ENCODE measurements around the gene SERPINC1.

DNA sequence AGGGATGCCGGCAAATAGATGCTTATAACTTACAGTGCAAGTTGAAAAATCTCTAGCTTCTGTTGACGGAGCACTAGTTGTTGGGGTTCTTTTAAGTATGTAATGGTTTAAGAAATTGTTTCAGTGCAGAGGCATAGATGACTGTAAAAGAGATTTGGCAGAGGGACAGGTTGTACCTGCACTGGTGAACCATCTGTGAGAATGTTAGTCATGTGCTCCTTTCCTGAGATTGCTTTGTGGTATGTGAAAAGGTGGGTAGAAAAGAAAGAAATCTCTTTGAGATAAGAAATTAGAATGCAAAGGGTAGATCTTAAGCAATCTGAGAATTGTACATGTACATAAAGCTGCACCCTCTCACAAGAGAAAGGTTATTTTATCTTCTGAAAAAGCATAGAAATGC lies 29.5 kb downstream of the SERPINC1 start:
- TF ChIP-seq, protein P1, sequence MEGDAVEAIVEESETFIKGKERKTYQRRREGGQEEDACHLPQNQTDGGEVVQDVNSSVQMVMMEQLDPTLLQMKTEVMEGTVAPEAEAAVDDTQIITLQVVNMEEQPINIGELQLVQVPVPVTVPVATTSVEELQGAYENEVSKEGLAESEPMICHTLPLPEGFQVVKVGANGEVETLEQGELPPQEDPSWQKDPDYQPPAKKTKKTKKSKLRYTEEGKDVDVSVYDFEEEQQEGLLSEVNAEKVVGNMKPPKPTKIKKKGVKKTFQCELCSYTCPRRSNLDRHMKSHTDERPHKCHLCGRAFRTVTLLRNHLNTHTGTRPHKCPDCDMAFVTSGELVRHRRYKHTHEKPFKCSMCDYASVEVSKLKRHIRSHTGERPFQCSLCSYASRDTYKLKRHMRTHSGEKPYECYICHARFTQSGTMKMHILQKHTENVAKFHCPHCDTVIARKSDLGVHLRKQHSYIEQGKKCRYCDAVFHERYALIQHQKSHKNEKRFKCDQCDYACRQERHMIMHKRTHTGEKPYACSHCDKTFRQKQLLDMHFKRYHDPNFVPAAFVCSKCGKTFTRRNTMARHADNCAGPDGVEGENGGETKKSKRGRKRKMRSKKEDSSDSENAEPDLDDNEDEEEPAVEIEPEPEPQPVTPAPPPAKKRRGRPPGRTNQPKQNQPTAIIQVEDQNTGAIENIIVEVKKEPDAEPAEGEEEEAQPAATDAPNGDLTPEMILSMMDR (IDR thresholded peaks at IDR 0.05 in 2 of 3, conservative IDR thresholded peaks at IDR 0.05 in 1 of 3; ENCODE audit: control insufficient read depth in 2 of 3, extremely low read depth in 1 of 3, insufficient read depth in 1 of 3, low read depth in 3 of 3, low read length in 3 of 3): no peak
- no peak for TF ChIP-seq ZNF274 (IDR thresholded peaks at IDR 0.05; ENCODE audit: insufficient read depth, insufficient read length)
- TF ChIP-seq, protein P2, sequence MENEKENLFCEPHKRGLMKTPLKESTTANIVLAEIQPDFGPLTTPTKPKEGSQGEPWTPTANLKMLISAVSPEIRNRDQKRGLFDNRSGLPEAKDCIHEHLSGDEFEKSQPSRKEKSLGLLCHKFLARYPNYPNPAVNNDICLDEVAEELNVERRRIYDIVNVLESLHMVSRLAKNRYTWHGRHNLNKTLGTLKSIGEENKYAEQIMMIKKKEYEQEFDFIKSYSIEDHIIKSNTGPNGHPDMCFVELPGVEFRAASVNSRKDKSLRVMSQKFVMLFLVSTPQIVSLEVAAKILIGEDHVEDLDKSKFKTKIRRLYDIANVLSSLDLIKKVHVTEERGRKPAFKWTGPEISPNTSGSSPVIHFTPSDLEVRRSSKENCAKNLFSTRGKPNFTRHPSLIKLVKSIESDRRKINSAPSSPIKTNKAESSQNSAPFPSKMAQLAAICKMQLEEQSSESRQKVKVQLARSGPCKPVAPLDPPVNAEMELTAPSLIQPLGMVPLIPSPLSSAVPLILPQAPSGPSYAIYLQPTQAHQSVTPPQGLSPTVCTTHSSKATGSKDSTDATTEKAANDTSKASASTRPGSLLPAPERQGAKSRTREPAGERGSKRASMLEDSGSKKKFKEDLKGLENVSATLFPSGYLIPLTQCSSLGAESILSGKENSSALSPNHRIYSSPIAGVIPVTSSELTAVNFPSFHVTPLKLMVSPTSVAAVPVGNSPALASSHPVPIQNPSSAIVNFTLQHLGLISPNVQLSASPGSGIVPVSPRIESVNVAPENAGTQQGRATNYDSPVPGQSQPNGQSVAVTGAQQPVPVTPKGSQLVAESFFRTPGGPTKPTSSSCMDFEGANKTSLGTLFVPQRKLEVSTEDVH (IDR thresholded peaks at IDR 0.05; ENCODE audit: low read depth, partially characterized antibody): no peak
- TF ChIP-seq POLR2A (IDR thresholded peaks at IDR 0.05; ENCODE audit: low read depth, low read length): no peak
- TF ChIP-seq SP1 (IDR thresholded peaks at IDR 0.05; ENCODE audit: low read depth, low read length): no peak
- no peak for TF ChIP-seq BHLHE40 (IDR thresholded peaks at IDR 0.05; ENCODE audit: borderline replicate concordance in 1 of 2, low read depth in 2 of 2, low read length in 1 of 2)
- TF ChIP-seq RFX5 (IDR thresholded peaks at IDR 0.05; ENCODE audit: low read depth, low read length): no peak
- TF ChIP-seq, protein P3, sequence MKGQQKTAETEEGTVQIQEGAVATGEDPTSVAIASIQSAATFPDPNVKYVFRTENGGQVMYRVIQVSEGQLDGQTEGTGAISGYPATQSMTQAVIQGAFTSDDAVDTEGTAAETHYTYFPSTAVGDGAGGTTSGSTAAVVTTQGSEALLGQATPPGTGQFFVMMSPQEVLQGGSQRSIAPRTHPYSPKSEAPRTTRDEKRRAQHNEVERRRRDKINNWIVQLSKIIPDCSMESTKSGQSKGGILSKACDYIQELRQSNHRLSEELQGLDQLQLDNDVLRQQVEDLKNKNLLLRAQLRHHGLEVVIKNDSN (IDR thresholded peaks at IDR 0.05; ENCODE audit: borderline replicate concordance, extremely low read length, insufficient read depth, low read depth, low read length): no peak
- no peak for TF ChIP-seq FOXM1 (IDR thresholded peaks at IDR 0.05; ENCODE audit: low read depth, low read length)
- TF ChIP-seq YY1 (IDR thresholded peaks at IDR 0.05; ENCODE audit: low read depth, low read length): no peak

All from GM12878 (cell line).